HepG2 (cell line): ENCODE measurements around the gene SMIM22. TPM values are rescaled to one million over a fixed set of nuclear protein-coding genes. Genes with fewer than 3 reads are reported as not detected.

ENCODE experiments used
- ARNTL ChIP-seq: sonication (generic); formaldehyde crosslinking; IDR thresholded peaks from 2 replicates; pipeline ENCODE4 v1.4.0; 2020; ENCODE audit warnings: mild to moderate bottlenecking, missing genetic modification reagents
- ETV5 ChIP-seq: IDR thresholded peaks from 2 replicates; pipeline ENCODE4 v1.6.1; 2018; ENCODE audit warnings: missing biosample characterization, missing genetic modification reagents, inconsistent platforms, borderline replicate concordance
- HOXA3 ChIP-seq: sonication (generic); formaldehyde crosslinking; IDR thresholded peaks from 2 replicates; pipeline ENCODE4 v1.5.0; 2020; ENCODE audit warnings: missing genetic modification reagents
- IRF1 ChIP-seq: sonication (generic); formaldehyde crosslinking; IDR thresholded peaks from 2 replicates; pipeline ENCODE4 v1.4.0; 2020; ENCODE audit warnings: low read depth, mild to moderate bottlenecking, missing genetic modification reagents
- KMT2B ChIP-seq: IDR thresholded peaks from 2 replicates; pipeline ENCODE4 v1.6.1; 2016; ENCODE audit warnings: missing genetic modification reagents, missing compliant biosample characterization
- MTA1 ChIP-seq: sonication (generic); formaldehyde crosslinking; IDR thresholded peaks from 2 replicates; pipeline ENCODE4 v1.4.0; 2020; ENCODE audit warnings: missing genetic modification reagents, mild to moderate bottlenecking, borderline replicate concordance
- NFKBIZ ChIP-seq: IDR thresholded peaks from 2 replicates; pipeline ENCODE4 v1.6.1; 2018; ENCODE audit warnings: missing genetic modification reagents, missing compliant biosample characterization
- NFYC ChIP-seq: IDR thresholded peaks from 2 replicates; pipeline ENCODE4 v1.6.1; 2016; ENCODE audit warnings: missing genetic modification reagents, missing compliant biosample characterization
- PATZ1 ChIP-seq: sonication (generic); formaldehyde crosslinking; IDR thresholded peaks from 2 replicates; pipeline ENCODE4 v1.4.0; 2020; ENCODE audit warnings: missing genetic modification reagents
- REPIN1 ChIP-seq: sonication (generic); formaldehyde crosslinking; IDR thresholded peaks from 2 replicates; pipeline ENCODE4 v1.8.0; 2022; ENCODE audit warnings: missing genetic modification reagents, low read depth, mild to moderate bottlenecking, borderline replicate concordance
- THRA ChIP-seq: sonication (generic); formaldehyde crosslinking; IDR thresholded peaks from 2 replicates; pipeline ENCODE4 v1.4.0; 2020; ENCODE audit warnings: missing genetic modification reagents, borderline replicate concordance
- ZBED4 ChIP-seq: sonication (generic); formaldehyde crosslinking; IDR thresholded peaks from 2 replicates; pipeline ENCODE4 v1.4.0; 2020; ENCODE audit warnings: missing genetic modification reagents, borderline replicate concordance
- ZBTB20 ChIP-seq: sonication (generic); formaldehyde crosslinking; IDR thresholded peaks from 2 replicates; pipeline ENCODE4 v1.8.1; 2023; ENCODE audit warnings: missing genetic modification reagents, low read depth, mild to moderate bottlenecking, borderline replicate concordance
- ZNF235 ChIP-seq: sonication (generic); formaldehyde crosslinking; IDR thresholded peaks from 2 replicates; pipeline ENCODE4 v1.8.1; 2023; ENCODE audit warnings: mild to moderate bottlenecking, missing genetic modification reagents, borderline replicate concordance
- ZNF256 ChIP-seq: sonication (generic); formaldehyde crosslinking; conservative IDR thresholded peaks from 2 replicates; pipeline ENCODE4 v1.4.0; 2020; ENCODE audit warnings: missing genetic modification reagents
- ZNF761 ChIP-seq: sonication (generic); formaldehyde crosslinking; conservative IDR thresholded peaks from 2 replicates; pipeline ENCODE4 v1.4.0; 2020; ENCODE audit warnings: mild to moderate bottlenecking, missing genetic modification reagents
- ZNF782 ChIP-seq: sonication (generic); formaldehyde crosslinking; IDR thresholded peaks from 2 replicates; pipeline ENCODE4 v1.4.0; 2020; ENCODE audit warnings: missing genetic modification reagents, mild to moderate bottlenecking, borderline replicate concordance
- ZNF800 ChIP-seq: sonication (generic); formaldehyde crosslinking; IDR thresholded peaks from 2 replicates; pipeline ENCODE4 v1.4.0; 2020; ENCODE audit warnings: missing genetic modification reagents
- polyA plus RNA-seq, 8 experiments: library from polyadenylated mRNA; depleted of rRNA in 3 of 8; stranded (reverse) in 7 of 8; unstranded in 1 of 8; fragments of >200 nt; fragmentation: Illumina TruSeq in 4 of 8; extraction: Trizol in 4 of 8; gene quantifications; 2 replicates each; pipeline versions ENCODE4 v1.2.1 to v1.2.3, GENCODE V29; 2011 to 2016; ENCODE audit warnings: low read depth in 4 of 8, missing spikeins in 1 of 8, mixed read lengths in 1 of 8; ENCODE audit not compliant: insufficient read depth in 1 of 8
- total RNA-seq, 5 experiments: library from RNA; depleted of rRNA; stranded (reverse); fragments of >200 nt; fragmentation: Illumina TruSeq; extraction: Trizol; gene quantifications; 2 replicates each; pipeline ENCODE4 v1.2.3, GENCODE V29; 2016; ENCODE audit warnings: low read depth in 1 of 5

SMIM22 gene
- total and polyA plus RNA-seq, 2 of the 13 experiments (the other 11 are each of a cell fraction or from before 2014, with no cell fraction given) = not detected

- TF ChIP-seq ZNF256 (CRISPR knock-in tag) = 0 out of 2 replicates have a peak, but pooled peaks have one; percentile 12
- 0 out of 2 replicates have a peak, but pooled peaks have one; percentile 24 for TF ChIP-seq ZBED4 (CRISPR knock-in tag)
- peak; percentile 90 for TF ChIP-seq HOXA3 (CRISPR knock-in tag)
- TF ChIP-seq ARNTL (CRISPR knock-in tag) = peak; percentile 51; the same call in 1 of the 2 replicates
- 0 out of 2 replicates have a peak, but pooled peaks have one; percentile 66 for TF ChIP-seq IRF1 (CRISPR knock-in tag)
- TF ChIP-seq NFYC (CRISPR knock-in tag) = peak; percentile 91
- no peak for TF ChIP-seq ZBTB20
- TF ChIP-seq THRA = peak; percentile 83
- TF ChIP-seq ZNF235 (CRISPR knock-in tag) = peak; percentile 75; the same call in 1 of the 2 replicates
- peak; percentile 69 for TF ChIP-seq PATZ1 (CRISPR knock-in tag)
- TF ChIP-seq REPIN1 (CRISPR knock-in tag) = peak; percentile 21; the same call in 1 of the 2 replicates
- TF ChIP-seq NFKBIZ (CRISPR knock-in tag) = no peak
- peak; percentile 42; the same call in 1 of the 2 replicates for TF ChIP-seq ZNF800
- TF ChIP-seq ZNF782 = peak; percentile 53; the same call in 1 of the 2 replicates
- peak; percentile 81 for TF ChIP-seq KMT2B (CRISPR knock-in tag)
- TF ChIP-seq ZNF761 (CRISPR knock-in tag) = 0 out of 2 replicates have a peak, but pooled peaks have one; percentile 40
- peak; percentile 39; the same call in 1 of the 2 replicates for TF ChIP-seq MTA1 (CRISPR knock-in tag)
- peak; percentile 54; the same call in 1 of the 2 replicates for TF ChIP-seq ETV5
These were observed 28.1 kb upstream of the SMIM22 start, which contains the start of gene ZNF500 (continued) for GRCh38 chr16:4766875-4767628.
